ENCODE measurements around the gene CEMIP.

Gene CEMIP

DNA sequence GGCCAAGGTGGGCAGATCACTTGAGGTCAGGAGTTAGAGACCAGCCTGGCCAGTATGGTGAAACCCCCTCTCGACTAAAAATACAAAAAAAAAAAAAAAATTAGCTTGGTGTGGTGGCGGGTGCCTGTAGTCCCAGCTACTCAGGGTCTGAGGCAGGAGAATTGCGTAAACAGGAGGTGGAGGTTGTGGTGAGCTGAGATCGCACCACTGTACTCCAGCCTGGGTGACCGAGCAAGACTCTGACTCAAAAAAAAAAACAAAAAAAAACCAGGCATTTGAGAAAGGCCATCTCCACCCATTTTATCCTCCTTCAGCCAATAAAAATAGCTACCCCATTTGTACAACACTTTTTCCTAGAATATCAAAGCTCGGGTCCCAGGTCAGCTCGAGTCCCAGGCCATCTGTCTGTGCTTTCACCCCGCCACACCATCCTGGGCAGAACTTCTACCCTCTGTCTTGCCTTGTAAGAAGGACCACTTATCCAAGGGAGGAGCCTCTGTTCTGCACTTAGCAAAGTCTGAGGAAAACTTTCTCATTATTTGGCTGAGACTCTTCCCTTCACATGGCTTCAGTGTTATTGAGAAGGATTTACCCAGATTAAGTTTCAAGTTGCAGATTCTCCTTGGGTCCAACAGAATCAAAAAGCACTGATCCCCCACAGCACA lies 111.3 kb downstream of the CEMIP start:
- no peak overlapping the region for H3K27ac ChIP-seq
- TF ChIP-seq ZFX (IDR thresholded peaks at IDR 0.05; ENCODE audit: borderline replicate concordance): no peak
- TF ChIP-seq, protein P1, sequence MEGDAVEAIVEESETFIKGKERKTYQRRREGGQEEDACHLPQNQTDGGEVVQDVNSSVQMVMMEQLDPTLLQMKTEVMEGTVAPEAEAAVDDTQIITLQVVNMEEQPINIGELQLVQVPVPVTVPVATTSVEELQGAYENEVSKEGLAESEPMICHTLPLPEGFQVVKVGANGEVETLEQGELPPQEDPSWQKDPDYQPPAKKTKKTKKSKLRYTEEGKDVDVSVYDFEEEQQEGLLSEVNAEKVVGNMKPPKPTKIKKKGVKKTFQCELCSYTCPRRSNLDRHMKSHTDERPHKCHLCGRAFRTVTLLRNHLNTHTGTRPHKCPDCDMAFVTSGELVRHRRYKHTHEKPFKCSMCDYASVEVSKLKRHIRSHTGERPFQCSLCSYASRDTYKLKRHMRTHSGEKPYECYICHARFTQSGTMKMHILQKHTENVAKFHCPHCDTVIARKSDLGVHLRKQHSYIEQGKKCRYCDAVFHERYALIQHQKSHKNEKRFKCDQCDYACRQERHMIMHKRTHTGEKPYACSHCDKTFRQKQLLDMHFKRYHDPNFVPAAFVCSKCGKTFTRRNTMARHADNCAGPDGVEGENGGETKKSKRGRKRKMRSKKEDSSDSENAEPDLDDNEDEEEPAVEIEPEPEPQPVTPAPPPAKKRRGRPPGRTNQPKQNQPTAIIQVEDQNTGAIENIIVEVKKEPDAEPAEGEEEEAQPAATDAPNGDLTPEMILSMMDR (IDR thresholded peaks at IDR 0.05): no peak

DNA sequence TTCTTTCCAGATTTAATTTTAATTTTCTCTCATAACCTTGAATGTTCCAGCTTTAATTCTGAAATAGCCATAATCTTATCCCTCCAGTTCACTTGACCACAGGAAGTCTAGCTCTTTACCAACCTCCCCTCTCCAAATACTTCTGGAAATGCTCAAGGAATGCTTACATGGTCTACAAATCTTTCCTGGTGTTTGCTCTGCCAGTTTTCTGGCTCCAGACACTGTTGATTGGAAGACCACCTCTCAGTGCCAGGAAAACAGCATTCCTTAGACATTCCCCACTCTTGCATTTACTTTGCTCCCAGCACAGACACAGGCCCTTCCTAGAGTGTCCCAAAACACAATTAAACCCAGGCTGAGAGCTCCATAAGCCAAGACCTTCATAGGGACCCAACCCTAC lies 111.8 kb downstream of the CEMIP start:
- H3K27ac ChIP-seq: no peak overlapping the region
- TF ChIP-seq, protein P1 (IDR thresholded peaks at IDR 0.05): no peak
- no peak for TF ChIP-seq ZFX (IDR thresholded peaks at IDR 0.05; ENCODE audit: borderline replicate concordance)

DNA sequence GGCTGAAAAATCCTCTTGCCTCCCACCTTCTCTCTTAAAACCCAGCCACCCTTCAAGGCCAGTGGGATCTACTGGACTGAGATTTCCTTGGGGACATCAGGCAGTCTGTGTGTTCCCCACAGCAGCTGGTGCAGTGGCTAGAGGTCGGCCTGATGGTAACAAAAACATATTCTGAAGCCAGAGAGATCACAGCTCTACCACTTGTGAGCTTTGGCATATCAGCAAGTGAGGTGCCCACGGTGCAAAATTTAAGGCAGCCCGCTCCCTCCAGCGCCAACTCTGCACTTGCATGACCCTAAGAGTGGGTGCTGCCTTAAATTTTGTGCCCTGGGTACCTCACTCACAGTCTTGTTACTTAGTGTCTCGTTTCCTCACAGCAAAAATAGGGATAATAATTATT lies 113.2 kb downstream of the CEMIP start:
- TF ChIP-seq, protein P1 (IDR thresholded peaks at IDR 0.05): no peak
- TF ChIP-seq ZFX (IDR thresholded peaks at IDR 0.05; ENCODE audit: borderline replicate concordance): no peak
- no peak overlapping the region for H3K27ac ChIP-seq

DNA sequence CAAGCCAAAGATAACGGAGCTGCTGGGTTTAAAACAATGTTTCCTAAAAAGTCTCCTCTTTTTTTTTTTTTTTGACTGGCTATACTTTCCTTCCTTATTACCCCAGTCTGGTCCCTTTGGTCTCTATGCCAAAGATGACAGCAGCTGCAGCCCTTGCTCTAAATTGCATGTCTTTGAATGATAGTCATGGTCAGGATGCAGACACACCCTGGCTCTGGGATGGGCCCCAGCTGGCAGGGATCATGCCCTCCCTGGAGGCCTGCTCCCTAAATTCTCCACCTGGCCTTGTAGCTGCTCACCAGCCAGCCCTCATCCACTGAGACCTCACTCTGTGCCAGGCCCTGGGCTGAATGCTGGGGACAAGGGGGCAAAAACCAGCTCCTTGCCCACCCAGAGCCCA lies 114.6 kb downstream of the CEMIP start:
- H3K27ac ChIP-seq: no peak overlapping the region
- TF ChIP-seq, protein P1 (IDR thresholded peaks at IDR 0.05): no peak
- TF ChIP-seq ZFX (IDR thresholded peaks at IDR 0.05; ENCODE audit: borderline replicate concordance): no peak

DNA sequence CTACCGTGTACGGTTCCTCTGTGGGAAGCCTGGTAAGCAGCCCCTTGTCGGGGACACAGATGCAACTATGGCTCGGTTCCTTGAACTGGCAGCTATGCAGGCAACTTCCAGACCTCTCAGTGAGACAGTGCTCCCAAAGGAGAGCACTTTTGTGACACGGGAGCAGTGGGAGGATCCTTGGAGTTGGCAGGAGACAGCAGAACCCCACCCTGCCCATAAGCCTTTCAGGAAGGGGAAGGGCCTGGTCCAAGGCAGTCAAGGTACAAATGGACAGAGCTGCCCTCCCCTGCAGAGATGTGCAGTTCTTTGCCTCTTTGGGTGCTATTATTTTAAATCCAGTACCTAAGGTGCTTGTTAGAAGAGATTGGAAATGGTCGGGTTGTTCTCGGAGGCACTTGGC lies 115.9 kb downstream of the CEMIP start:
- no peak for TF ChIP-seq ZFX (IDR thresholded peaks at IDR 0.05; ENCODE audit: borderline replicate concordance)
- TF ChIP-seq, protein P1 (IDR thresholded peaks at IDR 0.05): no peak
- no peak overlapping the region for H3K27ac ChIP-seq

DNA sequence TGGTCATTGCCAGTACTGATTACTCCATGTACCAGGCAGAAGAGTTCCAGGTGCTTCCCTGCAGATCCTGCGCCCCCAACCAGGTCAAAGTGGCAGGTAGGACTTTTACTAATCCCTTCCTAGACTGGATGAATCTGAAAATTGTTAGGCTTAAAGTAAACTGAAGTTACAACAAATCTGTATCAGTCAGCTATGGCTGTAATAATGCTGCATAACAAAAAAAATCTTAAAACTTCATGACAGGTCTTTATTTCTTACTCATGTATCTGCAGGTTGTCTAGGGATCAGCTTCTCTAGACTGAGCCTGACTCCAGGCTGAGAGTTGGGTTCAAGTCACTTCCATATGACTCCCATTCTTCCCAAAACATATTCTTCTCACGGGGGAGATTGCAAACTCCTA lies 116.8 kb downstream of the CEMIP start:
- TF ChIP-seq, protein P1 (IDR thresholded peaks at IDR 0.05): no peak
- no peak for TF ChIP-seq ZFX (IDR thresholded peaks at IDR 0.05; ENCODE audit: borderline replicate concordance)

DNA sequence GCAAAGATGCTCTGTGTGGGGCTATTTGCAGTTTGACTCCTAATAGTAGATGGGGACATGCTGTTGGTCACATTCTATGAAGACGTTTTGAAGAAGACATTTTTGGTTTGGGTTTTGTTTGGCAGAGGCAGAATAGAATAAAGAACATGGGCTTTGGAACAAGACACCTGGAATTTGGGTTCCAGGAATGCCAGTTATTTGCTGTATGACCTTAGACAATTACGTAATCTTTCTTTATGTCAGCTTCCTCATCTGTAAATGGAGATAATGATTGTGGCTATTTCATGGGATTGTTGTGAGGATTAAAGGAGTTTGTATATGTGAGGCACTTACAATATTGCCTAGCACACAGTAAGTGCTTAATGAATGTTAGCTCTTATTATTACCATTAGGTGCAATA lies 118.9 kb downstream of the CEMIP start:
- no peak for TF ChIP-seq ZFX (IDR thresholded peaks at IDR 0.05; ENCODE audit: borderline replicate concordance)
- TF ChIP-seq, protein P1 (IDR thresholded peaks at IDR 0.05): no peak
- no peak overlapping the region for H3K27ac ChIP-seq

More for the DNA sequence above, 116.8 kb downstream of the CEMIP start:
- no peak overlapping the region for H3K27ac ChIP-seq
